Measurements from ENCODE around the gene EXOC2. TPM values are rescaled to one million over a fixed set of nuclear protein-coding genes. Genes with fewer than 3 reads are reported as not detected.

Gene EXOC2
- total and polyA plus RNA-seq, 2 of the 13 experiments (the other 11 are each of a cell fraction or from before 2014, with no cell fraction given), result 12.6 to 22.9 TPM

DNA sequence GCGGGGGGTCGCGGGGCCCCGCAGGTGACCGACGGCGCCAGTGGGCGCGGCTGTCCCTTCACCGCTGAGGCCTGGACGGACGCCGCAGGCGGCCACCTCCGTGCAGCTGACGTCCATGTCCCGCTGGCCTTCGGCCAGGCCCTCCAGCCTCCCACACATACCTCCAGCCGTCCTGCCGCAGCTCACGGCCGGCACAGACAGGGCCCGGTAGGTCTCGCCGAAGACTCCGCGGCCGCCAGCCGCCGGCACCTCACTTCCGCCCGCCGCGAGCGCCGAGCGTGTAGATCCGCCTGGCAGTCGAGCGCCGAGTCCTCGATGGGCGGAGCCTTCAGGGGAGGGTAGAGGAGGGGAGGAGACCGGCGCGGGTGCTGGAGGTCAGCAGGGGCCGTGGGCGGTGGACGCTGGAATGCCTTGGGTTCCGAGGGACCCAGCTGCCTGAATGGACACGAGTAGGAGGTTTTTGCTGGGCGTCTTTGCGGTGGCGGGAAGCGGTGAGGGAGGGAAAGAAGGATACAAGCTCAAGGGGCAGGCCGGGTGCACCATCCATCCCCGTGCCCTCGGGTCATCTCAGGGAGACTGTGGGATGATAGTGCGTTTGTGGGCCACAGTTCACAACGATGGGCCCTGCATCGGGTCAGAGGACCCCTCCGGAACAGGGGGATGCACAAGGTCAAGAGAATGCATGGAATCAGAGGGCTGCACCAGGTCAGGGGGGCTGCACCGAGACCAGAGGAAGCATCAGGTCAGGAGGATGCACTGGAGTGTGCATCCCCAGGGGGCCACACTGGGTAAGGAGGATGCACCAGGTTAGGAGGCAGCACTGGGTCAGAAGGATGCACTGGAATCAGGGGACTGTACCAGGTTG lies at the start of gene EXOC2 (continued):
- no peak for TF ChIP-seq STAT6 (CRISPR knock-in tag; IDR thresholded peaks at IDR 0.05; ENCODE audit: borderline replicate concordance)
- peak; percentile 96 for TF ChIP-seq CBX5 (CRISPR knock-in tag; IDR thresholded peaks at IDR 0.05; ENCODE audit: borderline replicate concordance)
- peak; percentile 80; the same call in 1 of the 2 replicates for TF ChIP-seq ZNF773 (CRISPR knock-in tag; IDR thresholded peaks at IDR 0.05; ENCODE audit: borderline replicate concordance)
- TF ChIP-seq, protein P1, sequence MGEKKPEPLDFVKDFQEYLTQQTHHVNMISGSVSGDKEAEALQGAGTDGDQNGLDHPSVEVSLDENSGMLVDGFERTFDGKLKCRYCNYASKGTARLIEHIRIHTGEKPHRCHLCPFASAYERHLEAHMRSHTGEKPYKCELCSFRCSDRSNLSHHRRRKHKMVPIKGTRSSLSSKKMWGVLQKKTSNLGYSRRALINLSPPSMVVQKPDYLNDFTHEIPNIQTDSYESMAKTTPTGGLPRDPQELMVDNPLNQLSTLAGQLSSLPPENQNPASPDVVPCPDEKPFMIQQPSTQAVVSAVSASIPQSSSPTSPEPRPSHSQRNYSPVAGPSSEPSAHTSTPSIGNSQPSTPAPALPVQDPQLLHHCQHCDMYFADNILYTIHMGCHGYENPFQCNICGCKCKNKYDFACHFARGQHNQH (CRISPR knock-in tag; IDR thresholded peaks at IDR 0.05), result peak; percentile 86; the same call in 1 of the 2 replicates
- TF ChIP-seq MIER3 (CRISPR knock-in tag; IDR thresholded peaks at IDR 0.05; ENCODE audit: borderline replicate concordance), result peak; percentile 92; the same call in 1 of the 2 replicates
- peak; percentile 56 for TF ChIP-seq NFYC (CRISPR knock-in tag; IDR thresholded peaks at IDR 0.05)
- TF ChIP-seq, protein P2, sequence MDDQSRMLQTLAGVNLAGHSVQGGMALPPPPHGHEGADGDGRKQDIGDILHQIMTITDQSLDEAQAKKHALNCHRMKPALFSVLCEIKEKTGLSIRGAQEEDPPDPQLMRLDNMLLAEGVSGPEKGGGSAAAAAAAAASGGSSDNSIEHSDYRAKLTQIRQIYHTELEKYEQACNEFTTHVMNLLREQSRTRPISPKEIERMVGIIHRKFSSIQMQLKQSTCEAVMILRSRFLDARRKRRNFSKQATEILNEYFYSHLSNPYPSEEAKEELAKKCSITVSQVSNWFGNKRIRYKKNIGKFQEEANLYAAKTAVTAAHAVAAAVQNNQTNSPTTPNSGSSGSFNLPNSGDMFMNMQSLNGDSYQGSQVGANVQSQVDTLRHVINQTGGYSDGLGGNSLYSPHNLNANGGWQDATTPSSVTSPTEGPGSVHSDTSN (CRISPR knock-in tag; IDR thresholded peaks at IDR 0.05; ENCODE audit: borderline replicate concordance), result peak; percentile 51; the same call in 1 of the 2 replicates
- 0 out of 2 replicates have a peak, but pooled peaks have one; percentile 56 for TF ChIP-seq NAIF1 (CRISPR knock-in tag; IDR thresholded peaks at IDR 0.05; ENCODE audit: borderline replicate concordance)
- TF ChIP-seq ZNF83 (CRISPR knock-in tag; IDR thresholded peaks at IDR 0.05; ENCODE audit: borderline replicate concordance), result peak; percentile 72; the same call in 1 of the 2 replicates
- TF ChIP-seq, protein P3, sequence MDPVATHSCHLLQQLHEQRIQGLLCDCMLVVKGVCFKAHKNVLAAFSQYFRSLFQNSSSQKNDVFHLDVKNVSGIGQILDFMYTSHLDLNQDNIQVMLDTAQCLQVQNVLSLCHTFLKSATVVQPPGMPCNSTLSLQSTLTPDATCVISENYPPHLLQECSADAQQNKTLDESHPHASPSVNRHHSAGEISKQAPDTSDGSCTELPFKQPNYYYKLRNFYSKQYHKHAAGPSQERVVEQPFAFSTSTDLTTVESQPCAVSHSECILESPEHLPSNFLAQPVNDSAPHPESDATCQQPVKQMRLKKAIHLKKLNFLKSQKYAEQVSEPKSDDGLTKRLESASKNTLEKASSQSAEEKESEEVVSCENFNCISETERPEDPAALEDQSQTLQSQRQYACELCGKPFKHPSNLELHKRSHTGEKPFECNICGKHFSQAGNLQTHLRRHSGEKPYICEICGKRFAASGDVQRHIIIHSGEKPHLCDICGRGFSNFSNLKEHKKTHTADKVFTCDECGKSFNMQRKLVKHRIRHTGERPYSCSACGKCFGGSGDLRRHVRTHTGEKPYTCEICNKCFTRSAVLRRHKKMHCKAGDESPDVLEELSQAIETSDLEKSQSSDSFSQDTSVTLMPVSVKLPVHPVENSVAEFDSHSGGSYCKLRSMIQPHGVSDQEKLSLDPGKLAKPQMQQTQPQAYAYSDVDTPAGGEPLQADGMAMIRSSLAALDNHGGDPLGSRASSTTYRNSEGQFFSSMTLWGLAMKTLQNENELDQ (CRISPR knock-in tag; IDR thresholded peaks at IDR 0.05; ENCODE audit: borderline replicate concordance), result peak; percentile 94
- TF ChIP-seq, protein P4, sequence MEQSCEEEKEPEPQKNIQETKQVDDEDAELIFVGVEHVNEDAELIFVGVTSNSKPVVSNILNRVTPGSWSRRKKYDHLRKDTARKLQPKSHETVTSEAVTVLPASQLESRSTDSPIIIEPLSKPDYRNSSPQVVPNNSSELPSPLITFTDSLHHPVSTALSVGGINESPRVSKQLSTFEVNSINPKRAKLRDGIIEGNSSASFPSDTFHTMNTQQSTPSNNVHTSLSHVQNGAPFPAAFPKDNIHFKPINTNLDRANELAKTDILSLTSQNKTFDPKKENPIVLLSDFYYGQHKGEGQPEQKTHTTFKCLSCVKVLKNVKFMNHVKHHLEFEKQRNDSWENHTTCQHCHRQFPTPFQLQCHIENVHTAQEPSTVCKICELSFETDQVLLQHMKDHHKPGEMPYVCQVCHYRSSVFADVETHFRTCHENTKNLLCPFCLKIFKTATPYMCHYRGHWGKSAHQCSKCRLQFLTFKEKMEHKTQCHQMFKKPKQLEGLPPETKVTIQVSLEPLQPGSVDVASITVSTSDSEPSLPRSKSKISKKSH (CRISPR knock-in tag; IDR thresholded peaks at IDR 0.05; ENCODE audit: borderline replicate concordance), result no peak
- TF ChIP-seq MATR3 (CRISPR knock-in tag; IDR thresholded peaks at IDR 0.05), result 0 out of 2 replicates have a peak, but pooled peaks have one; percentile 61
- TF ChIP-seq MZF1 (CRISPR knock-in tag; IDR thresholded peaks at IDR 0.05; ENCODE audit: borderline replicate concordance), result 0 out of 2 replicates have a peak, but pooled peaks have one; percentile 87
- TF ChIP-seq ZNF7 (CRISPR knock-in tag; IDR thresholded peaks at IDR 0.05), result peak; percentile 61; the same call in 1 of the 2 replicates
- peak; percentile 99 for TF ChIP-seq KAT7 (CRISPR knock-in tag; IDR thresholded peaks at IDR 0.05; ENCODE audit: borderline replicate concordance)

Data from HepG2 (cell line).